ENCODE results near the gene TOP2A. TPM values are rescaled to one million over a fixed set of nuclear protein-coding genes. Genes with fewer than 3 reads are reported as not detected.
"Not testable (repeated sequence)": the region's sequence is repeated elsewhere in the genome, so short reads cannot be mapped to it uniquely, and the experiment has no call there.

The TOP2A gene
- polyA plus RNA-seq, 1 donor: 259 TPM

- DNase-seq: no peak
Observed at GRCh38 chr17:40430272-40431230, 12.9 kb upstream of the TOP2A start.

- no peak for DNase-seq
Observed at GRCh38 chr17:40427002-40427491, 9.4 kb upstream of the TOP2A start.

GRCh38 chr17:40425741-40426140 lies 8.0 kb upstream of the TOP2A start:
- DNase-seq: no peak

GRCh38 chr17:40422990-40423633 lies 5.4 kb upstream of the TOP2A start:
- DNase-seq: no peak

GRCh38 chr17:40419559-40420331 lies 2.0 kb upstream of the TOP2A start:
- DNase-seq: no peak

- no peak for DNase-seq
Observed at GRCh38 chr17:40418428-40418706, 671 bp upstream of the TOP2A start.

GRCh38 chr17:40417258-40417608 lies 463 bp downstream of the TOP2A start:
- no peak for DNase-seq

GRCh38 chr17:40416671-40417070 lies 1.0 kb downstream of the TOP2A start:
- DNase-seq: no peak

- no peak for DNase-seq
Observed at GRCh38 chr17:40415390-40415789, 2.3 kb downstream of the TOP2A start.

GRCh38 chr17:40414312-40414711 lies 3.4 kb downstream of the TOP2A start:
- not testable (repeated sequence) for DNase-seq

GRCh38 chr17:40412880-40413279 lies 4.8 kb downstream of the TOP2A start:
- DNase-seq: no peak

- DNase-seq: no peak
Observed at GRCh38 chr17:40411821-40412220, 5.9 kb downstream of the TOP2A start.

- no peak for DNase-seq
Observed at GRCh38 chr17:40410082-40410481, 7.6 kb downstream of the TOP2A start.

- DNase-seq: not testable (repeated sequence)
Observed at GRCh38 chr17:40409540-40409939, 8.2 kb downstream of the TOP2A start.

GRCh38 chr17:40407460-40407859 lies 10.2 kb downstream of the TOP2A start:
- no peak for DNase-seq

- no peak for DNase-seq
Observed at GRCh38 chr17:40404003-40404402, 13.7 kb downstream of the TOP2A start.

- DNase-seq: no peak
Observed at GRCh38 chr17:40402668-40403067, 15.0 kb downstream of the TOP2A start.

- peak; percentile 51 for DNase-seq
Observed at GRCh38 chr17:40399185-40399584, 18.5 kb downstream of the TOP2A start.

GRCh38 chr17:40386555-40386954 lies 31.1 kb downstream of the TOP2A start:
- not testable (repeated sequence) for DNase-seq

GRCh38 chr17:40382251-40382650 lies 35.4 kb downstream of the TOP2A start:
- DNase-seq: no peak

- no peak for DNase-seq
Observed at GRCh38 chr17:40378966-40379365, 38.7 kb downstream of the TOP2A start.

- DNase-seq: no peak
Observed at GRCh38 chr17:40377832-40378231, 39.9 kb downstream of the TOP2A start.

GRCh38 chr17:40376541-40376940 lies 41.2 kb downstream of the TOP2A start:
- not testable (repeated sequence) for DNase-seq

Data from left kidney (tissue), 2 donors.